Hematopoietic multipotent progenitor cell (in vitro differentiated cells): Measurements from ENCODE around the gene KRT25. TPM values are rescaled to one million over a fixed set of nuclear protein-coding genes. Genes with fewer than 3 reads are reported as not detected.

ENCODE experiments used
- DNase-seq, 3 donors: peaks; one replicate each; pipeline ENCODE4 v3.0.0-alpha.2; 2011 to 2015; ENCODE audit warnings: low read depth in 2 of 3, low spot score in 2 of 3
- total RNA-seq: library from RNA; depleted of rRNA; stranded (reverse); fragments of >200 nt; gene quantifications from one replicate; pipeline ENCODE4 v1.2.3, GENCODE V29; 2012

Gene KRT25
- total RNA-seq, 1 donor, result not detected

- DNase-seq, result no peak
Measured at GRCh38 chr17:40699371-40699770, 55.8 kb downstream of the KRT25 start.

Other genes with a start within 250 kb of the KRT25 start
- gene CCR7, start 189.9 kb downstream of the KRT25 start, total RNA-seq, result 4.6 TPM
- gene SMARCE1, start 107.5 kb downstream of the KRT25 start, total RNA-seq, result 46.6 TPM
- not detected for gene KRT222, start 90.2 kb downstream of the KRT25 start, total RNA-seq
- gene KRT24, start 51.6 kb downstream of the KRT25 start, total RNA-seq, result not detected
- not detected for gene KRT26, start 16.9 kb upstream of the KRT25 start, total RNA-seq
- gene KRT27, start 27.2 kb upstream of the KRT25 start, total RNA-seq, result not detected
- gene KRT28, start 44.6 kb upstream of the KRT25 start, total RNA-seq, result not detected
- gene KRT10, start 67.3 kb upstream of the KRT25 start, total RNA-seq, result 3.8 TPM
- not detected for gene KRT12, start 111.9 kb upstream of the KRT25 start, total RNA-seq
- gene KRT20, start 129.9 kb upstream of the KRT25 start, total RNA-seq, result not detected
- gene KRT23, start 182.3 kb upstream of the KRT25 start, total RNA-seq, result under 0.01 TPM
- under 0.01 TPM for gene KRT39, start 211.6 kb upstream of the KRT25 start, total RNA-seq
- not detected for gene KRT40, start 229.0 kb upstream of the KRT25 start, total RNA-seq
- not detected for gene KRTAP3-3, start 238.8 kb upstream of the KRT25 start, total RNA-seq
- not detected for gene KRTAP3-2, start 244.6 kb upstream of the KRT25 start, total RNA-seq